NCI-H82 (cell line): ENCODE results near the gene YTHDF1.

Experiments used
- DNase-seq: peaks from one replicate; lab custom pipeline; 2025; lab: John Stamatoyannopoulos, UW

The YTHDF1 gene

GRCh38 chr20:63155266-63156165, 60.4 kb downstream of the YTHDF1 start:
- DNase-seq = no peak

DNA sequence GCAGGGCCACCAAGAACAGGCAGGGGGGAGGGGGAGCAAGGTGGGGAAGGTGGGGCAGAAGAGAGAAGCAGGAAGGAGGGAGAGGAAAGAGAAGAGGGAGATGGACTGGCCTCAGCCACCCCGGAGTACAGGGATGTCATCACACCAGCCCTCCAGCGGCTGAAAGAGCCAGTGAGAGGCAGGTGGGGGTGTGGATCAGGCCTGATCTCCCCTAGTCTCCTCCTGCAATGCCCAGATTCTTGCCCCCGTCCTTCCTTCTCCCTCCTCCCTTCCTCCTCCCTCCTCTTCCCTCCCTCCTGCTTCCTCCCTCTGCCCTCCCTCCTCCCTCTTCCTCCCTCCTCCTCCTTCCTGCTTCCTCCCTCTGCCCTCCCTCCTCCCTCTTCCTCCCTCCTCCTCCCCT, 61.5 kb downstream of the YTHDF1 start:
- no peak for DNase-seq

GRCh38 chr20:63153254-63154221, 62.4 kb downstream of the YTHDF1 start:
- DNase-seq = no peak

GRCh38 chr20:63152322-63153253, 63.3 kb downstream of the YTHDF1 start:
- DNase-seq = no peak

DNA sequence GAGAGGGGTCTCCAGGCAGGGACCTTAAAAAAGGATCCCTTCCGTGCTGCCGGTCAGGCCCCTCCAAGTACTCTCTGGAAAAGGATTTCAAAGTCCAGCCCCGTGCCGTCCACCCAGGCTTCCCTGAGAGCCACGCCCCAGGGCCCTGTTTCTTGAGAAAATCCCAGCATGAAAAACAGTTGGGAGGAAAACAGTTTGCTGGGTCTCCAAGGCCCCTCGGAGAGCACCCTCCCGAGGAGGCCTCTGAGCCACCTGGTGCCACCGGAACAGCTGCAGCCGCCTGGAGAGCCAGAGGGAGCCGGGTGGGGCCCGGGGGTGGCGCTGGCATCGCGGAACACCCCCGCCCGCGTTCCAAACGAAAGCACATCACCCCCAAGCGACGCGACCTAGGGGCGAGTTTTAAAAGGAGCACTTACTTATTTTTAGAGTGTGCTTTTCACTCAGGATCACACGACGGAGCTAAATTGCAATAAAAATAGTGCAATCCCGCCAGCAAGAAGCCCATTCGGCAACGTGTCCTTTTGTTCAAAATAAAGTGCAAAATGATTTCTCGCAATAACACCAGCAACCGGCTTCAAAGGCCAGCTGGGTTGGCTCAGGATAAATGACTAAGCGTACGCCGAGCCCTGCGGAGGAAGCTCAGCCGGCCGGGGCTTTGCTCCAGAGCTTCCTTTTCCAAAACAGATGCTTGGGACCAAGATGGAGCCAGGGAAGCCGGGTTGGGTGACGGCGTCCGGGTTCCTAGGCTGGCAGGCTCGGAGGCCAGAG, 64.2 kb downstream of the YTHDF1 start:
- no peak for DNase-seq

DNA sequence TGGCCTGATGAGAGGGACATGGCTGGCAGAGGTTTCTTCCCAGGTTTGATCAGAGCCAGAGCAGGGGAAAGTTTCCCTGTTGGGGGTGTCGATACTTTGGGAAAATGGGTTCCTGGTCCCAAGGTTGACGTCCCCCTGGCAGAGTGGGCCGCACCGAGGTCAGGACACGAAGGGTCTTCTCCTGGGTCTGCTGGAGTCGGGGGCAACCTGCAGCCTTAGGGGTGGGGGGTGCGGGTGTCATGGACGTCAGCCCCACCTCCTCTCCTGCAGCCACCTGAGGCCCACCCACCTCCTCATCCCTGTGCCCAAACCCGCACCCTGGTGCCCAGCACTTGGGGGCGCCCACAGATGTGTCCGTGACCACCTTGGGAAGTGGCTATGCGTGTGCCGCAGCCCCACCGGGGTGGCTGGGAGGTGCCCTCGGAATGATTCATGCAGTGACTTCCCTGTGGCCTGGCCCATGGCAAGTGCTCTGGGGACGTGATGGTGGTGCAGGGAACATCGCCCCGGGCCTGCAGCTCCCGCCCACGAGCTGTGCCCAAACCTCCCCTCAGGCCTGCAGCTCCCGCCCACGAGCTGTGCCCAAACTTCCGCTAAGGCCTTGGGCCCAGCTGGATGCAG, 64.9 kb downstream of the YTHDF1 start:
- DNase-seq = no peak

GRCh38 chr20:63150391-63150898, 65.5 kb downstream of the YTHDF1 start:
- DNase-seq = no peak

GRCh38 chr20:63149531-63150192, 66.3 kb downstream of the YTHDF1 start:
- DNase-seq = no peak

GRCh38 chr20:63148696-63149095, 67.2 kb downstream of the YTHDF1 start:
- no peak for DNase-seq

GRCh38 chr20:63147532-63147931, 68.4 kb downstream of the YTHDF1 start:
- no peak for DNase-seq
